ENCODE data around the gene NDUFB3. TPM values are rescaled to one million over a fixed set of nuclear protein-coding genes. Genes with fewer than 3 reads are reported as not detected.

Gene NDUFB3
- 120 to 147 TPM (median 137 TPM) in 5 replicates for total RNA-seq (2022; extraction: Qiagen RNA extraction)

DNA sequence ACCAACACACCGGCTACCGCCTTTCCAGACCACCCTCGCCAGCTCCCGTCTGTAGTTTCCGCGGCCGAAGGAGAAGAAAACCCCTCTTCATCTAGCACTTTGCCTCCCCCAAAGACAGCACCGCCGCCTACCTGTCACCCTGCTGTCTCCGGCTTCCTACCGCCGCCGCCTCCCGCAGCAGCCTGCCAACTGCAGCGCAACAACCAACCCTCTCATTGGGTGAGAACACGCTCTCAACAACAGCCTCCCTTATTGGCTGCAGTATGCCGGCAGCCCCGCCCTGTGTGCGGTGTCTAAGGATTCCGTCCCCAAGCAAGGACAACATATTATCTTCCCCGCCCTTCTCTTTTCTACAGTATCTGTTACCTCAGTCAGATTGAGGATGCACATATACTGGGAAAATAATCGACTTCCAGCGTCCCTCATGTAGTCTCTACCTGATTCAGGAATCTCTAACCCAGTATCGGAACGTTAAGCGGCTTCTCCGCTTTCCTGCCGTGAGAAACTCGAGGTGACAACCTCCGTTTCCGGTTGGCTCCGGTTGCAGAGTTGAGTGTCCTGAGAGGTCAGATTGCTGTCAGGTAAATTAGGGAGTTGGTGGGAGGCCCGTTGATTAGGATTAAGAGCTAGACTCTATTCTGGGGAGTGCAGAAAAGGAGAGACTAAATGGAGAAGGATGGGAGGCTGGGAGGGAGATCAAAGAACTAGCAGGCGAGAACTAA is at the start of gene NDUFB3, which contains the start of gene HYCC2:
TSS of gene NDUFB3 (plus strand) at position 523 of the 722 bp plus-strand sequence. CDS start 6,882 bp downstream, outside the sequence.
TSS of gene HYCC2 (minus strand) at position 193 of the 722 bp plus-strand sequence. CDS start 47,662 bp downstream, outside the sequence.

DNA sequence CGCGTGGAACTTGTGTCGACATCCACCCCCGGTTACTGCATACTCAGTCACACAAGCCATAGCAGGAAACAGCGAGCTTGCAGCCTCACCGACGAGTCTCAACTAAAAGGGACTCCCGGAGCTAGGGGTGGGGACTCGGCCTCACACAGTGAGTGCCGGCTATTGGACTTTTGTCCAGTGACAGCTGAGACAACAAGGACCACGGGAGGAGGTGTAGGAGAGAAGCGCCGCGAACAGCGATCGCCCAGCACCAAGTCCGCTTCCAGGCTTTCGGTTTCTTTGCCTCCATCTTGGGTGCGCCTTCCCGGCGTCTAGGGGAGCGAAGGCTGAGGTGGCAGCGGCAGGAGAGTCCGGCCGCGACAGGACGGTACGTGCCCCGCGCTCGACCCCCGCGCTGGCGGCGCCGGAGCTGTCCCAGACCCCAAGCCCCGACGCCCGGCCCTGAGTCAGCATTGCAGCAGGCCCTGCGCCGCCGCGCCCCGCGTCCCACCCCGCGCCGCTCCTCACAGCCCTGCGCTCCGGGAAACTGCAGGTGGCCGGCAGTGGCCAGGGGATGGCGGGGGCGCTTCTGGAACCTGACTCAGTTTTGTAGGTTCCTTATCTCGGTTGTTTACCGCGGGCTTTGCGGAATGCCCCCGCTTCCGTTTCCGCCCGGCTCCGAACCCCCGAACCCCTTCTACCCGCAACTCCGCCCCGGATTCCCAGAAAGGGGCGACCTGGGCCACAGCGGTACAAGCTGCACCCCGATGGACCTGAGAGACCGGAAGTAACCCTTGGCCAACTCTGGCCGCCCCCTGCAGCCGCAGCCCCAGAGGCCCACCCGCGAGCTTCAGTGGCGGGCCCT is 44.5 kb downstream of the NDUFB3 start, which contains the start of gene CFLAR:
TSS of gene CFLAR (plus strand) at position 50 of the 844 bp plus-strand sequence. CDS start 13,702 bp downstream, outside the sequence.

Other genes starting within 250 kb of the NDUFB3 start
- gene CLK1, start 207.3 kb upstream of the NDUFB3 start, total RNA-seq (2022; extraction: Qiagen RNA extraction) = 29.7 to 36.9 TPM (median 31.6 TPM) in 5 replicates
- 18.2 to 25.2 TPM (median 24.0 TPM) in 5 replicates for gene PPIL3, start 182.9 kb upstream of the NDUFB3 start, total RNA-seq (2022; extraction: Qiagen RNA extraction)
- gene NIF3L1, start 182.6 kb upstream of the NDUFB3 start, total RNA-seq (2022; extraction: Qiagen RNA extraction) = 34.2 to 41.8 TPM (median 34.7 TPM) in 5 replicates
- 12.0 to 14.9 TPM (median 13.0 TPM) in 5 replicates for gene ORC2, start 108.3 kb upstream of the NDUFB3 start, total RNA-seq (2022; extraction: Qiagen RNA extraction)
- 3.1 to 6.1 TPM (median 5.1 TPM) in 5 replicates for gene HYCC2, start 330 bp upstream of the NDUFB3 start, total RNA-seq (2022; extraction: Qiagen RNA extraction)
- 86.9 to 124 TPM (median 99.4 TPM) in 5 replicates for gene CFLAR, start 44.2 kb downstream of the NDUFB3 start, total RNA-seq (2022; extraction: Qiagen RNA extraction)
- gene CASP10, start 111.1 kb downstream of the NDUFB3 start, total RNA-seq (2022; extraction: Qiagen RNA extraction) = 1.8 to 2.4 TPM (median 1.9 TPM) in 5 replicates
- 27.5 to 33.9 TPM (median 29.3 TPM) in 5 replicates for gene CASP8, start 188.5 kb downstream of the NDUFB3 start, total RNA-seq (2022; extraction: Qiagen RNA extraction)

All from A549 treated with AZD2906 at 1 μM for 4 hours (cell line).